DOHH2 (cell line): ENCODE results near the gene AATF.

Experiments
- EZH2phosphoT487 ChIP-seq: fragments of 200-600 bp; sonication (generic); IDR thresholded peaks from 2 replicates; pipeline ENCODE4 v1.6.1; 2017; ENCODE audit warnings: borderline replicate concordance, mild to moderate bottlenecking, antibody characterized with exemption, low read length, moderate library complexity, mixed read lengths
- TF ChIP-seq, protein P1 (sequence below): fragments of 200-600 bp; sonication (generic); IDR thresholded peaks from one replicate; pipeline ENCODE4 v1.5.1; 2014; ENCODE audit warnings: antibody characterized with exemption, mild to moderate bottlenecking, low read depth, low read length; ENCODE audit not compliant: poor library complexity, severe bottlenecking

DNA sequence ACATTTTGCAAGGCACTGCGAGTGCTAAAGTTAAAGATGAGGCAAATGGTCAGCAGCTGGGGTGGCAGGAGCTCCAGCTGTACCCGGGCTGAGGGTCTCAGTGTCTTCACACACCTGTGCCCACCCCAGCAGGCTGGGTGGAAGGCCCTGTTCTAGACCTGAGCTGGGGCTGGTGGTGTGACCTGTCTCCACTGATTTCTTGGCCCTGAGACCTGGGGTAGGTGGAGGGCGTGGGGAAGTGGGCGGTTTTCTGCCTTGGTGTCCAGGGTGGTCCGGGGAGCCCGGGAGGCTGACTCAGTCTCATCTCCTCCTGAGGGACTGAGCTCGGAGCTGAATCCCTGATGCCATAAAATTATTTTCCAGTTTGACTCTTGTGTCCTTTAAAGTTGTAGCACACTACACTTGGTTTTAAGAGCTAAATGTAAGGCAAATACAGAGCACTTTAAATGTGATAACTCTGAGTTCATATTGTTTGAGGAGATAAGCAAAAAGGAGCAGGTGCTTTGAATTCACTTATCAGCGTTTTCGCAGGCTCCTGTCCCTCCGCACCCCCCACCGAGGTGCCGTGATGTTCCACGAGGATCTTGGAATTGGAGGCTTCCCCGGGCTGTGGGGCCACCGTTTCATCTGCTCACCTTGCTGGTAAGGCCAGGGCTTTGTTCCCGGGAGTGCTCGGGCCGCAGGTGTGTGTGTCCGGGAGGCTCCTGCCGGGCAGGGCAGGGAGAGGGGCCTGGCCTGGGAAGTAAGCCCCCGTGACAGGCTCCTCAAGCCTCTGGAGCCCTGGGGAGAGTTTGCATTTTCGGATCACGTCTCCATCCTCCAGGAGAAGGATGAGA is 117.0 kb downstream of the AATF start:
- TF ChIP-seq, protein P1, sequence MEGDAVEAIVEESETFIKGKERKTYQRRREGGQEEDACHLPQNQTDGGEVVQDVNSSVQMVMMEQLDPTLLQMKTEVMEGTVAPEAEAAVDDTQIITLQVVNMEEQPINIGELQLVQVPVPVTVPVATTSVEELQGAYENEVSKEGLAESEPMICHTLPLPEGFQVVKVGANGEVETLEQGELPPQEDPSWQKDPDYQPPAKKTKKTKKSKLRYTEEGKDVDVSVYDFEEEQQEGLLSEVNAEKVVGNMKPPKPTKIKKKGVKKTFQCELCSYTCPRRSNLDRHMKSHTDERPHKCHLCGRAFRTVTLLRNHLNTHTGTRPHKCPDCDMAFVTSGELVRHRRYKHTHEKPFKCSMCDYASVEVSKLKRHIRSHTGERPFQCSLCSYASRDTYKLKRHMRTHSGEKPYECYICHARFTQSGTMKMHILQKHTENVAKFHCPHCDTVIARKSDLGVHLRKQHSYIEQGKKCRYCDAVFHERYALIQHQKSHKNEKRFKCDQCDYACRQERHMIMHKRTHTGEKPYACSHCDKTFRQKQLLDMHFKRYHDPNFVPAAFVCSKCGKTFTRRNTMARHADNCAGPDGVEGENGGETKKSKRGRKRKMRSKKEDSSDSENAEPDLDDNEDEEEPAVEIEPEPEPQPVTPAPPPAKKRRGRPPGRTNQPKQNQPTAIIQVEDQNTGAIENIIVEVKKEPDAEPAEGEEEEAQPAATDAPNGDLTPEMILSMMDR, result no peak
- no peak for TF ChIP-seq EZH2phosphoT487
